ENCODE results near the gene KRTAP23-1. TPM values are rescaled to one million over a fixed set of nuclear protein-coding genes. Genes with fewer than 3 reads are reported as not detected.

Gene KRTAP23-1
- total RNA-seq, 4 donors from 2014 or later, result not detected

DNA sequence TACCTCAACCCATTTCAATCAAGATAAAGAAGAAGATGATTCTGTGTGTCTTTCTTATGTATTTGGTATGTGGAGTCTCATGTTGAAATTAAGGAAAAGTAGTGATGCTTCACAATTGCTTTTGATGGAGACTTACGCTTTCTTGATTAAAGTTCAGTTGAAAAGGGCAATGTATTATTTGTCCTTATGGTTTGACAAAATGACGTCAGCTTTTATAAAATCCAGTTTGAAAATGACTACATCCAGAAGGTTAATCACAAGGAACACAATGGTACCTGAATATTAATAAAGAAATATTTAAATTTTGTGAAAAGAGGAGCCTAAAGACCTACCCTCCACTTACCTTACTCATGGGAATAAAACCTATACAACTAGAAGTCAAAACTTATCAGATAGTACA, 32.7 kb downstream of the KRTAP23-1 start:
- intact Hi-C loops (cut with DNase I), result no loop called here
- H3K4me1 ChIP-seq, result no peaks in the 10 kb centered on the region
- TF ChIP-seq POLR2A (IDR thresholded peaks at IDR 0.05), result no peak
- TF ChIP-seq, protein P1, sequence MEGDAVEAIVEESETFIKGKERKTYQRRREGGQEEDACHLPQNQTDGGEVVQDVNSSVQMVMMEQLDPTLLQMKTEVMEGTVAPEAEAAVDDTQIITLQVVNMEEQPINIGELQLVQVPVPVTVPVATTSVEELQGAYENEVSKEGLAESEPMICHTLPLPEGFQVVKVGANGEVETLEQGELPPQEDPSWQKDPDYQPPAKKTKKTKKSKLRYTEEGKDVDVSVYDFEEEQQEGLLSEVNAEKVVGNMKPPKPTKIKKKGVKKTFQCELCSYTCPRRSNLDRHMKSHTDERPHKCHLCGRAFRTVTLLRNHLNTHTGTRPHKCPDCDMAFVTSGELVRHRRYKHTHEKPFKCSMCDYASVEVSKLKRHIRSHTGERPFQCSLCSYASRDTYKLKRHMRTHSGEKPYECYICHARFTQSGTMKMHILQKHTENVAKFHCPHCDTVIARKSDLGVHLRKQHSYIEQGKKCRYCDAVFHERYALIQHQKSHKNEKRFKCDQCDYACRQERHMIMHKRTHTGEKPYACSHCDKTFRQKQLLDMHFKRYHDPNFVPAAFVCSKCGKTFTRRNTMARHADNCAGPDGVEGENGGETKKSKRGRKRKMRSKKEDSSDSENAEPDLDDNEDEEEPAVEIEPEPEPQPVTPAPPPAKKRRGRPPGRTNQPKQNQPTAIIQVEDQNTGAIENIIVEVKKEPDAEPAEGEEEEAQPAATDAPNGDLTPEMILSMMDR (IDR thresholded peaks at IDR 0.05), result no peak

DNA sequence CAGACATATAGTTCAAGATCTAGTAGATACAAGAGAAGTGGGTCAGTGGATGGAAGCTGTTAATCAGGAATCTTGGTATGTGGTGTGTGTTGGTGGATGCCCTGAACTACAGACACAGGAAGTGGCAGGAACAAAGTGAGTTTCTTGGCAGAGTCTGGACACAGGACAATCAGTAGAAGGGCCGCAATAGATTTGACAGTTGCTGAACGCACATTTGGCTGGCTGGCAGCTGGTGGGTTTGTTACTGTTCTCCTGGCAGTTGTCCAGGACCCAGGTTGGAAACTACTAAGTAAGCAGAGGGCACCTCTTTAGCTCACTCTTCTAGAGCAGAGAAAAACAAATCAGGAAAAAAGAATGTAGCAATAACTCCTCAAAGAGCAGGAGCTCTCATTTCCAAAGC, 41.5 kb downstream of the KRTAP23-1 start:
- Histone ChIP-seq H3K9me3 (no peaks in the 10 kb centered on the region), H3K4me3 (no peak overlapping the region), H3K4me1 (no peaks in the 10 kb centered on the region), H3K36me3 (no peaks in the 10 kb centered on the region), H3K27me3 (no peaks in the 10 kb centered on the region), H3K27ac (no peak overlapping the region)
- intact Hi-C loops (cut with DNase I), result no loop called here
- no peak for TF ChIP-seq POLR2A (IDR thresholded peaks at IDR 0.05)
- TF ChIP-seq, protein P1 (IDR thresholded peaks at IDR 0.05), result no peak
- no peak for DNase-seq
- WGBS, 2 donors, result 53 to 54% methylated on average over 2 of the region's 2 CpGs

More for the DNA sequence above, 32.7 kb downstream of the KRTAP23-1 start:
- DNase-seq, result no peak
- Histone ChIP-seq H3K27me3 (no peaks in the 10 kb centered on the region), H3K36me3 (no peaks in the 10 kb centered on the region), H3K9me3 (no peaks in the 10 kb centered on the region), H3K27ac (no peak overlapping the region), H3K4me3 (no peak overlapping the region)
- 84 to 85% methylated on average over 2 of the region's 2 CpGs for WGBS, 2 donors

DNA sequence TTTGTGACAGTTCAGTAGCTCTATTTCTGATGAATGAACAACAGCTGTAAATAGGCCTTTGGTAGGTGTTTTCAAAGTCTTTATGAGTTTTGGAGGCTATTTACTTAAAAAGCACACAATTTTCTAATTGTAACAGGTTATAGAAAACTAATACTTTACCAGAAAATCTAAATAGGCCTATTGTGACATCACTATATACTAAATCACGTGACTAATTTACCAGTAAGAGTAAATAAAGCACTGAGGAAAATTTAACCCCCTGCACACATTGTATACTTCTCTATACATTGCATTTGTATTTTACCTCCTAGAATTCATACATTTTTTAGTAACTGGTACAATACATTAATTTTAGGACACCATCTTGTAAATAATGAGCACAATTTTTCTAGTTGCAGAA, 43.3 kb downstream of the KRTAP23-1 start:
- TF ChIP-seq, protein P1 (IDR thresholded peaks at IDR 0.05), result no peak
- no peak for TF ChIP-seq POLR2A (IDR thresholded peaks at IDR 0.05)
- Histone ChIP-seq H3K36me3 (no peaks in the 10 kb centered on the region), H3K27ac (no peak overlapping the region), H3K4me3 (no peak overlapping the region), H3K27me3 (no peaks in the 10 kb centered on the region), H3K9me3 (no peaks in the 10 kb centered on the region), H3K4me1 (no peaks in the 10 kb centered on the region)
- 27 to 28% methylated on average over 1 of the region's 1 CpG for WGBS, 2 donors
- no peak for DNase-seq
- intact Hi-C loops (cut with DNase I), result no loop called here

Small RNAs within 50 kb of the gene (small RNA-seq; reads per million reads assigned to genes)
- 0 reads per million in 4 donors for gene KRTAP23-1
- gene MIR4327, result 0 reads per million in 4 donors

Other genes starting within 250 kb of the KRTAP23-1 start
- 10 to 100 TPM in 1 of 4 donors, 1 to 10 TPM in 1, under 1 TPM in 2; 0.53 to 27.4 (median 0.99) TPM for gene CLDN17, start 181.8 kb downstream of the KRTAP23-1 start, total RNA-seq
- 1 to 10 TPM; 1.9 to 7.7 (median 3.6) TPM for gene CLDN8, start 132.5 kb downstream of the KRTAP23-1 start, total RNA-seq
- not detected for gene KRTAP24-1, start 65.7 kb downstream of the KRTAP23-1 start, total RNA-seq
- gene KRTAP25-1, start 59.1 kb downstream of the KRTAP23-1 start, total RNA-seq, result not detected
- not detected for gene KRTAP26-1, start 28.3 kb downstream of the KRTAP23-1 start, total RNA-seq
- gene KRTAP27-1, start 10.9 kb downstream of the KRTAP23-1 start, total RNA-seq, result not detected
- not detected for gene KRTAP13-2, start 23.7 kb upstream of the KRTAP23-1 start, total RNA-seq
- gene KRTAP13-1, start 47.4 kb upstream of the KRTAP23-1 start, total RNA-seq, result not detected
- not detected for gene KRTAP13-3, start 77.3 kb upstream of the KRTAP23-1 start, total RNA-seq
- not detected for gene KRTAP13-4, start 81.6 kb upstream of the KRTAP23-1 start, total RNA-seq
- gene KRTAP15-1, start 91.7 kb upstream of the KRTAP23-1 start, total RNA-seq, result not detected
- gene KRTAP19-1, start 131.8 kb upstream of the KRTAP23-1 start, total RNA-seq, result not detected
- not detected for gene KRTAP19-2, start 138.8 kb upstream of the KRTAP23-1 start, total RNA-seq
- gene KRTAP19-3, start 143.4 kb upstream of the KRTAP23-1 start, total RNA-seq, result not detected
- not detected for gene KRTAP19-4, start 148.6 kb upstream of the KRTAP23-1 start, total RNA-seq
- gene KRTAP19-5, start 153.5 kb upstream of the KRTAP23-1 start, total RNA-seq, result not detected
- gene KRTAP19-6, start 193.3 kb upstream of the KRTAP23-1 start, total RNA-seq, result not detected
- gene KRTAP19-7, start 212.7 kb upstream of the KRTAP23-1 start, total RNA-seq, result not detected
- gene KRTAP22-2, start 241.8 kb upstream of the KRTAP23-1 start, total RNA-seq, result not detected
- not detected for gene KRTAP6-3, start 243.8 kb upstream of the KRTAP23-1 start, total RNA-seq

Data from esophagus squamous epithelium (tissue), 5 donors.